NCI-H1436 treated with DMSO at 0.1 percent for 48 hours (cell line): Measurements from ENCODE around the gene HS3ST3A1.
"Not testable (repeated sequence)": the region's sequence is repeated elsewhere in the genome, so short reads cannot be mapped to it uniquely, and the experiment has no call there.

ENCODE experiments used
- DNase-seq: peaks from one replicate; lab custom pipeline; 2025; lab: John Stamatoyannopoulos, UW

HS3ST3A1 gene

DNA sequence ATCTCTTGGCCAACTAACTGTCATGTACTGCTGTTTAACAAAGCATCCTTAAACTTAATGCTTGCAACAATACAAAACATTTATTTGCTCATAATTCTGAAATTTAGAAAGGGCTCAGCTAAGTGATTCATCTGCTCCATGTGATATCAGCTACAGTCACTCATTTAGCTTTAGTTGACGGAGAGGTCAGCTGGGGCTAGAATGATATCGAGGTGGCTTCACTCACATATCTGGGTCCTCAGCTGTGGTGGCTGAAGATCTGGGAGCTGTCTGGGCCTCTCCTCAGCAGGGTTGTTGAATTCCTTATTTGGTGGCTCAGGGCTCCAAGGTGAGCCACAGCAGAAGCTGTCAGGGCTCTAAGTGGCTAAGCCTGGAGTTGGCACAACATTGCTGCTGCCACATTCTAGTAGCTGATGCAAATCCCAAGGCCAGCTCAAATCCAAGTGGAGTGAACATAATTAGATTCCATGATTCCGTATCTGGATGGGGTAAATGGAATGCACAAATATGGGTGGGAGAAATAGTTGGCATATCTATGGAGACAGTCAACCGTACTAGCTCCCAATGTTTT lies 62.8 kb downstream of the HS3ST3A1 start:
- no peak for DNase-seq

- no peak for DNase-seq
Observed at GRCh38 chr17:13537871-13538643, 63.7 kb downstream of the HS3ST3A1 start.

GRCh38 chr17:13537167-13537731 lies 64.5 kb downstream of the HS3ST3A1 start:
- DNase-seq: no peak

- DNase-seq: no peak
Observed at GRCh38 chr17:13534946-13535345, 66.8 kb downstream of the HS3ST3A1 start.

GRCh38 chr17:13531721-13532120 lies 70.0 kb downstream of the HS3ST3A1 start:
- DNase-seq: no peak

GRCh38 chr17:13525876-13526275 lies 75.9 kb downstream of the HS3ST3A1 start:
- DNase-seq: no peak

DNA sequence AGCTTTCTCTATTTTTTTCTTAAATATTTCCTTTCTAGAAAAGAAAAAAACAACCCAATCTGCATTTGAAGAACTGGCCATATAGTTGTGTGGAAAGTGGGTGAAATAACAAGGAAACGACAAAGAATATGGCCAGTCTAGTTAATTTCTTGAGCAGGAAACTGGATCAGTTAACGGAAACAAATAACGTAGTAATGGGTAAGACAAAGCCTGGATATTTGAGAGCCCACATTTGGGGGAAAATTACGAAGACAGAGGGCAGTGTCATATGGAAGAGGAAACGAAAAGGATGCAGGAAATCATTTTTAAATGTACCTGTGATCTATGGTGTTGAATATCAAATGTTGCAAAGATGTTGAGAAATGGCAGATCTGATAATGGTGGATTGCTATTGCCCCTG lies 78.6 kb downstream of the HS3ST3A1 start:
- no peak for DNase-seq

DNA sequence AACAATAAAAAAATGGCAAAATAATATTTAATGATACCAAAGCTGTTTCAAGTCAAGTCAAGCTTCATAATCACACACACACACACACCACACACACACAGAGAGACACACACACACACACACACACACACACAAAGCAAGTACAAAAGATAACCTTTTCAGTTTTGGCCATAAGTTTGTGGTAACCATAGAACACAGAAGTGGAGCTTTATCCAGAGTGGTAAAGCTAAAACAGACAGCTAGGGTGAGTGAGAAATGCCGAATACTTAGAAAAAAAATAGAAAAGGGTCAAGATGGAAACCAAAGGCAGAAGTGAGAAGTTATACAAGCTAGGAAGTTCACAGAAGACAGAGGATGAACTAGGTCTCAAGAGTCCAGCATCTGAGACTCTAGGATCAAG lies 79.0 kb downstream of the HS3ST3A1 start:
- DNase-seq: no peak

GRCh38 chr17:13521784-13522183 lies 79.9 kb downstream of the HS3ST3A1 start:
- no peak for DNase-seq

GRCh38 chr17:13520899-13521572 lies 80.7 kb downstream of the HS3ST3A1 start:
- no peak for DNase-seq

- no peak for DNase-seq
Observed at GRCh38 chr17:13518261-13519000, 83.3 kb downstream of the HS3ST3A1 start.

GRCh38 chr17:13513039-13513405 lies 88.7 kb downstream of the HS3ST3A1 start:
- no peak for DNase-seq

DNA sequence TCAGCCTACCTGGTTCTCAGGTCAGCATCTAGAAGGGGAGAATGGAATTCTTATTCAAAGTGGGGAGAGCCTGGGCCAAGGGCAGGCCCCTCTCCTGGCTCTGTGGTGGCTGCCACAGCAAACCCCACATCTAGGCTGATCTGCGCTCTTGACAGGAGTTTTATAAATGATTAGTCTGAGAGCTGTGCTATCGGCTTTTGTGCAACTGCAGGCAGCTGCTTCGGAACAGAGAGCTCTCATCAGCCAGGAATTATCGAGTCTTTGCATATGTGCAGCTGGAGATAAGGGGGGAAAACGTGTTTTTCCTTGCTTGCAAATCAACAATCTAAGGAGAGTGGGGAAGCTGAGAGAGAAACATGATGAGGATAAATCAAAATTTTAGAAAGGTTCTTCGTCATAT lies 91.7 kb downstream of the HS3ST3A1 start:
- DNase-seq: no peak

GRCh38 chr17:13509527-13509926 lies 92.2 kb downstream of the HS3ST3A1 start:
- DNase-seq: no peak

DNA sequence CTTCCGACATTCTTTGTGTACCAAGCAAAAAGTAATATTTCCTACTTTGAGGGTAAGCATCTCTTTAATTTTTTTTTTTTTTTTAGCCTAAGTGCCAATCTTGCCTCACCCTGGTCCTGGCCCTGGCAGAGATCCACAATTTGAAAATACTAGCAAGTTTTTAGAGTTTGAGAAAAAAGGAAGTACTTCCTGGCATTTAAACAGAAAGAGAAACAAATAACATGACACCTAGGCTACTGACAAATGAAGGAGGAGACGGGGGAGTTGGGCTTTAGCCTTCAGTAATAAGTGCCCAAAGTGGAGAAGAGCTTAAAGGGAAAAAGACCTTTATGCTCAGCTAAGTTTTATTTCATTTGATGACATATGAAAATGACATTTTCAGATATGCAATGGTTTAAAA lies 92.8 kb downstream of the HS3ST3A1 start:
- DNase-seq: no peak

- no peak for DNase-seq
Observed at GRCh38 chr17:13503526-13503925, 98.2 kb downstream of the HS3ST3A1 start.

GRCh38 chr17:13502263-13502662 lies 99.5 kb downstream of the HS3ST3A1 start:
- DNase-seq: no peak

- no peak for DNase-seq
Observed at GRCh38 chr17:13500947-13501346, 100.8 kb downstream of the HS3ST3A1 start.

DNA sequence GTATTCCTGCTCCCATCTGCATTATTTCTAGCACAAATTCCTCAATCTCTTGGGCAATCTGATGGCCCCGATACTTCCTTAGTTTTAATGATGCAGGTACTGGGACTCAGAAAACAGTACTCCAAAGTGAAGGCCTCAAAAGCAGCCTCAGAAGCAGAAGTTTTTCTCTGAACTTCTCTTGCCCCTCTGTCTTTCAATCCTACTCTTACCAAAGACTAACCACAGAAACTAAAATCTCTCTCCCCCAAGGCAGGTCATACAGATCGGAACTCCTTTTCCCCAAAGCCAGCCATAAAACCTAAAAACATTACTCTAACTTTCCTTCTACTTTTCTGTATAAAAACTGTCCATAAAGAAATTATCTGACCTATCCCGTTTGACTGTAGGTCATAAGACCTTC lies 103.5 kb downstream of the HS3ST3A1 start:
- DNase-seq: no peak

DNA sequence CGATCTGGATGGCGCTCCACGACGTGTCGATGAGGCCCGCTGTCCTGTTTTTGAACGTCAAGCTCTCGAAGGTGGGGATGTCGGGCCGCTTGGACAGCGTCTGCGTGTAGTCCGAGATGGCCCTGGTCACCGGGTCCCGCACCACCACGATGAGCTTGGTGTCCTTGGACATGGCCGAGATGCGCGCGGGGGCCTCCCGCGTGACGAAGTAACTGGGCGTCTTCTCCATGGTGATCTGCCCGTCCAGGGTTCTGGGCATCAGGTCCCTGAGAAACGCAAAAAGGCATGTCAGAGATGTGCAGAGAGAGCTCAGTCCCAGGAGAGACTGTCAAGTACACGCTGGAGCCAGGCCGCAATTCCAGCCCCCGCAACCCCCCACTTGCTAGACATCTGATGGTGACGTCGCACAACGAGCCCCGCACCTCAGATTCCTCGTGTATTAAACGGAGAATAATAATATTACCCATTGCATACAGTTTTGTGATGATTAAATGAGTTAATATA lies 105.1 kb downstream of the HS3ST3A1 start:
- not testable (repeated sequence) for DNase-seq

DNA sequence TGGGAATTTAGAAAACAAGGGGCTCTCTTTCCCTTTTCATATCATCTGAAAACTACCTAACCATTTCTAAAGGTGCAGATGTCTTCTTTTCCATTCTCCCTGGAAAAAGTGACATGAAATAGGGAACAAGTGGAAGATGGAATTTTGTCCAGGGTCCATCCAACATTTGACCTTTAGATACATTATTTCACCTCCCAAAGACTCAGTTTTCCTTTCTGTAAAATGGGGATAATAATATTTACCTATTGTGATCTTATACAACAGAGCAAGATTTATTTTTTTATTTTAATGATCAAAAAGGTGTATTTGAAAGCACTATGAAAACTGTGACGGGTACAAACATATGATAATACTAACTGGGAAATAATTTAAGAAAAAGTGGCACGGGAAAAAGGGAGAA lies 106.3 kb downstream of the HS3ST3A1 start:
- DNase-seq: no peak

DNA sequence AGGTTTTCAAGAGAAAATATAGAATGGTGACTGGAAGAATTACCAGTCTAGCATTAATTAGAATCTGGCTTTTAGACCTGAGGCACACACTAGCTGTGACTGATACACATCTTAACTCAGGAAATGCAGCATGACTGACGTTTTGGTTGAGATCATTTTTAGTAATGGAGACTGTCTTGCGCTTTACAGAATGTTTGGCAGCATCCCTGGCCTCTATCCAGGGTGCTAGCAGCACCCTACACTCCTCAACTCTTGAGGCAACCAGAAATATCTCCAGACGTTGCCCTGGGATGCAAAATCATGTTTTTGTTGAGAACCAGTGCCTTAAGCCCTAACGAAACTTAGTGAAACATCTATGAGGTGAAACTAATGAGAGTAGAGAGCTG lies 109.0 kb downstream of the HS3ST3A1 start:
- no peak for DNase-seq
